Fibroblast of skin of abdomen (primary cell): Measurements from ENCODE around the gene GNGT2.

Source experiments
- DNase-seq: peaks from one replicate; pipeline ENCODE4 v3.0.0-alpha.2; 2013

The GNGT2 gene

DNA sequence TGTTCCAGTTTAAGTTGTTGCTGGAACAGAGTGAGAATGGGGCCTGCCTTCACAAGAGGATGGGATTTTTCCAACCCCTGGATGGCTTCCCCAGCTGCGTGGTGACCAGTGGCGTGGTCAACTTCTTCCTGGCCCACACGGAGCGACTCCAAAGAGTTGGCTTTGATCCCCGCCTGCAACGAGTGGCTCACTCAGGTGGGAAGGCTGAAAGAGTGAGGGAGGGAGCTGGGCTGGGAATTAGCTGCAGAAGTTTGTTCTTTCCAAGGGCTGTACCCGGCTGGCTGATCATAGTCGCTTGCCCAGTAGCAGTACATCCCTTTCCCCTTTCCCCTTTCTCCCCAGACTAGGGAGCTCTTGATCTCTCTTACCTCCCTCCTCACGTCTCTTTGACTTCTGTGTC lies 41.7 kb downstream of the GNGT2 start:
- no peak for DNase-seq

GRCh38 chr17:49165143-49165542 lies 45.2 kb downstream of the GNGT2 start:
- no peak for DNase-seq

GRCh38 chr17:49162866-49163265 lies 47.5 kb downstream of the GNGT2 start:
- DNase-seq: no peak

DNA sequence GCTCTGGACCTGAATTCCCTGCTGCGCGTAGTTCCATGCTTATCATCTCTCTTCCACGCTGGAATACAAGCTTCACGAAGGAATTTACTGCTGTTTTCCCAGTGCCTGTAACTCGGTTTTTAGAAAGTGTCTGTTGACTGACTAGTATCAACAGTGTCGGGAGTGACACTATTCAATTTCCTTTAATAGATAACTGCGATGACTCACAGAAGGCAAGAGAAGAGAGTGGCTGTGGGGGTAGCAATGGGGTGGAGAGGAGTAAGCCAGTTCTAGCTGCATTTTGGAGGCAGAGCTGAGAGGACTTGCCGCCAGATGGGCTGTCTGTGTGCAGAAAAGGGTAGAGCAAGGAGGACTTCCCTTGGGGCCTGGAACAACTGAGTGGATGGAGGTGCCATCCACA lies 52.6 kb downstream of the GNGT2 start:
- peak; percentile 9 for DNase-seq

- DNase-seq: no peak
Observed at GRCh38 chr17:49156256-49156655, 54.1 kb downstream of the GNGT2 start.
